Kidney tubule cell (primary cell): ENCODE data around the gene GABARAP.
A peak's percentile ranks its signal among the peaks of the same experiment; 100 is the strongest.

ENCODE experiments used
- DNase-seq: peaks from one replicate; pipeline ENCODE4 v3.0.0-alpha.2; 2018; ENCODE audit warnings: low spot score

The GABARAP gene

DNA sequence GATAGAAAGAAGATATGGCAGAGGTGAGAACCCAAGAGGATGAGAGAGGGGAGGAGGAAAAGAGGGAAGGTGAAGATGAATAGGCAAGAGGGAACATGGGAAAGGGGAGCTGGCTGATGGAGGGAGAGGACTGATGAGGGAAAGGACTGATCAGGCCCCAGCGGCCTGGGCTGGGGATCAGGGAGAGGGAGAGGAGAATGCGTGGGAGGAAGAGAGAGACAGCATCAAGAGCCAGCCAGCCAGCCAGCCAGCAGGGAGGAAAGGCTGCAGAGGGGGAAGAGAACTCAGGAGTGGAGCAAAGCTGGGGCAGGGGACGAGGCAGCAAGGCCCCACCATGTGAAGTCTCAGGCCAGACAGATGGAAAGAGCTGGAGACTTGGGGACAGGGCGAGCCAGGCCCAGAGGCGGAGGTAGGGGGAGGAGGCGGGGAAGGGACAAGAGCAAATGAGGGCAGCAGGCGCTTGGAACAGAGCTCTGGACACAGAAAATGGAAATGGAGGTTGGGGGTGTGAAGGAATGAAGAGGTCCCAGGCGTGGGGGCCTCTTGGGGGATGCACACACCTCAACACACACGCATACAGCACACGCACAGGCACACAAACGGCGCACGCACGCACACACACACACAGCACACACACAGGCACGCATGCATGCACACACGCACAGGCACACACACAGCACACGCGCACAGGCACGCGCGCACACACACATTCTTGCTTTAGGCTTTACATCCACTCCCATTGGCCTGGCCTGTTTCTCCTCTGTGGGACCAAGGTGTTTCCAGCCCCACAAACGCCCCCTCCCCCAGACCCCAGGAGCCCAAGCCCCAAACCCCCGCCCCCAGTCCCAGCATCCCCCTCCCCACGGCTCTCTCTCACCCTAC, 34.9 kb downstream of the GABARAP start:
- no peak for DNase-seq

GRCh38 chr17:7205561-7205960, 36.7 kb downstream of the GABARAP start:
- DNase-seq = no peak

GRCh38 chr17:7204828-7205461, 37.3 kb downstream of the GABARAP start:
- peak; percentile 31 for DNase-seq

DNA sequence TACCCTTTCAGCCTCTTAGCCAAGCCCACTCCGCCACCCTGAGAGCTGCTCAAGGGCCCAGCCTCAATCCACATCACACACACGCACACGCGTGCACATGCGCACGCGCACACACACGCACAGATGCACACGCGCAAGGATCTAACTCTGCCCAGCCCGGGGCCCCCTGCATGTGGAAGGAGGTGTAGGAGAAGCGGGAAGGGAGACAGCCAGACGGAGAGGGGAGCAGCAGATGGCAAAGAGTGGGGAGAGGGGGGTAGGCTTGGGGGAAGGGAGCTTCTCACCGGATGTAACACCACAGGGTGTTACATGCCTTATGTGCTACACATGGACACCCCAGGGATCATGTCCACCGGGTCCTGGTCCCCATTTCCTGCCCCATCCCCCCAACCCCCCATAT, 37.9 kb downstream of the GABARAP start:
- DNase-seq = no peak

GRCh38 chr17:7203391-7203790, 38.9 kb downstream of the GABARAP start:
- DNase-seq = no peak

DNA sequence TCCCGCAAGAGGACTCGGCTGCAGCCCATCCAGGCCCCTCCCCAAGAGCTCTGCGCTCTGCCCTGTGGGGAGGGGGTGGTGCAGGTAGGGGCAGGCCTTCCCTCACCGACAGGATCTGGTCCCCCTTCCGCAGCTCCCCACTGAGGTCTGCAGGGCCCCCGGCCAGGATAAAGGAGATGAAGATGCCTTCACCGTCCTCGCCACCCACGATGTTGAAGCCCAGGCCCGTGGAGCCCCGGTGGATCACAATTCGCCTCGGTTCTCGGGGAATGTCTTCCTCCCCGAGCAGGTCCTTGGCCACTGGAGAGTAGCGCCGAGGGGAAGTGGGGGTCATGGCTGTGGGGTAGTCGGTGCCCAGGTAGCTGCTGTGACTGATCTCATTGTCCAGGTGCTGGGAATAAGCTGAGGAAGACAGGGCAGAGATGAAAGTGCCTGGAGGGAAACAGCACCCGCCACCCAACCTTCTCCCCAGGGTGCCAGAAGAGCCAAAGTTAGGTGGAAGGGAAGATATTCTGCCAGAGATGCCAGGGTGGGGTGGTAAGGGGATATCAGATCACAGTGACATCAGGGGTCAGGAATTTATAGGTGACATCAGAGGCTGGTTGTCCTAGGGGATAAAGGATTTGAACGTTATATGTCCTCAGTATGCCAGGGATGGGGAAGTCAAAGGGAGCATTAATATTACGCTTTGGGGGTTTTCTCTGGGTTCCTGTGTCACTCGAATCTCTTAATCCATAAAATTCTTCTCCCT, 45.4 kb downstream of the GABARAP start:
- no peak for DNase-seq

- no peak for DNase-seq
These were observed 46.3 kb downstream of the GABARAP start for GRCh38 chr17:7195971-7196370.

DNA sequence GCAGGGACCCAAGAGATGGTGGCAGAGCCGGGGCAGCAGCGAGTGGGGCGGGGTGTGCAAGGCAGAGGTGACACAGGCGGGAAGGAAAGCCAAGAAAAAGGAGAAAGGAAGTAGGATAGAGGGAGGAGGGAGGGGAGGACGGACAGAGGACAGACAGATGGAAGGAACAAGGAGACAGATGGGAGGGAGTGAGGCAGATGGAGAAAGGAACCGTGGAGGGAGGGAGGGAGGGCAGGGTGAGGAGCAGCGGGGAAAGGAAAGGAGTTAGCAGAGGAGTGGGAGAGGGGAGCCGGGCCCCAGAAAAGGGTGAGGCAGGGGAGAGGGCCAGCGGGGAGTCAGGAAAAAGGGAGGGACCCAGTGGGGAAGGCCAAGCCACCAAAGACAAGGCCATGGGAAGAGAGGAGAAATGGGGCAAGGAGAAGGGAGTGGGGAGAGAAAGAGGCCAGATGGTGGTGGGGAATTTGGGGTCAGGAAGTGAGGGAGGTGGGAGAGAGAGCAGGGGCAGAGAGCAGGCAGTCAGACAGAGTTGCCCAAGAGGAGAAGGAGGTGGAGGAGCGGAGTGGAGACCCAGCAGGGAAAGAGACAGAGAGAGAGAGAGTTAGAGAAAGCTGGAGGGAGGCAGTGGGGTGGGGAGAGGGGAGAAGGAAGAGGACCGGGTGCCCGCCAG, 49.8 kb downstream of the GABARAP start:
- DNase-seq = no peak

- peak; percentile 10 for DNase-seq
These were observed 50.5 kb downstream of the GABARAP start for GRCh38 chr17:7191571-7192270.

DNA sequence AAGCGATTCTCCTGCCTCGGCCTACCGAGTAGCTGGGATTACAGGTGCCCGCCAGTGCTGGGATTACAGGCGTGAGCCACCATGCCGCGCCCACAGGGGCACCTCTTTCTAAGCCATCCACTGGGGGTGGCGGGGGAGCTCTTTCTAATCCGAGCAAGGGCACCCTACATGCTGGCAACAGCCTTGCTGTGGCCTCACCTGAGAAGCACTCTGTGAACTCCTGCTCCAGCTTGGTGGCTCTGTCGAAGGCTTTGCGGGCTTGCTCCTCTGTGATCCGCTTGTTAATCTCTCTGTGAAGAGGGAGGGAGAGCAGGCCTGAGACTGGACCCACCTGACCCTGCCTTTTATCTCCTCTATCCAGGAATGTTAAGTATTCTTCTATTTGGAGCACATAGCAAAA, 51.2 kb downstream of the GABARAP start:
- no peak for DNase-seq

DNA sequence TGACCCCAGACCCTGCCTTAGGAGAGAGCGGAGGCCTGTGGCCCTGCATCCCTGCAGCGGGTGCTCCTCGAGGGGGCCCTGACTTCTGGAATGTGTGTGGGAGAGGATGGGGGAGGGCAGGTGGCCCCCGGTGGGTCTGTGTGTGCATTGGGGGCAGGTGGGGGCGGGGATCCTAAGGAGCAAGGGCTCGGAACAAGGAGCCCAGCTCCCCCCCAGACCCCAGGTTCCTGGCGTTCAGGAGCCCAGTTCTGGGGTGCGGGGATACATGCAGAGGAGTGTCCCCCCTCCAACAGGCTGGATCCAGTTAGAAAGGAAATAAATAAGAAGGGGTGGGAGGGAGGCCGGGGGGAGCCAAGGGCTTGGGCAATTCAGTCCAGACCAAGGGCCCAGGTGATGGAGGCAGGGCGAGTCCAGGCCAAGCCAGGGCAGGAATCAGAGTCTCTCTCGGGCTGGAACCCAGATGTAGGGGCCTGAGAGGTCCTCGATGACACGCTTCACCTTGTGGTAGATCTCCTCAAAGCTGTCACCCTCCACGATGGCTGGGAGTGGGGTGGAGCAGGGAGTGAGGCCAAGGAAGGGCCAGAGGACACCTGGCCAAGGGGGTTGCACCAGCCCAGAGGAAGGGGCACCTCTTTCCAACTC, 51.9 kb downstream of the GABARAP start:
- DNase-seq = no peak
